ENCODE measurements around the gene PLEKHN1.
"Not testable (repeated sequence)": the region's sequence is repeated elsewhere in the genome, so short reads cannot be mapped to it uniquely, and the experiment has no call there.

Gene PLEKHN1

GRCh38 chr1:973459-974292 lies 7.4 kb downstream of the PLEKHN1 start:
- in situ Hi-C loops (cut with MboI; ENCODE audit: low sequenced_read_pairs) = no loop called here

- in situ Hi-C loops (cut with MboI; ENCODE audit: low sequenced_read_pairs) = no loop called here
Measured at GRCh38 chr1:974293-974640, 8.0 kb downstream of the PLEKHN1 start.

- in situ Hi-C loops (cut with MboI; ENCODE audit: low sequenced_read_pairs) = no loop called here
Measured at GRCh38 chr1:974687-975328, 8.5 kb downstream of the PLEKHN1 start.

- in situ Hi-C loops (cut with MboI; ENCODE audit: low sequenced_read_pairs) = no loop called here
Measured at GRCh38 chr1:975365-975764, 9.1 kb downstream of the PLEKHN1 start.

- in situ Hi-C loops (cut with MboI; ENCODE audit: low sequenced_read_pairs) = no loop called here
Measured at GRCh38 chr1:975896-976683, 9.8 kb downstream of the PLEKHN1 start.

- in situ Hi-C loops (cut with MboI; ENCODE audit: low sequenced_read_pairs) = not testable (repeated sequence)
Measured at GRCh38 chr1:976791-977190, 10.5 kb downstream of the PLEKHN1 start.

- in situ Hi-C loops (cut with MboI; ENCODE audit: low sequenced_read_pairs) = no loop called here
Measured at GRCh38 chr1:978069-978834, 12.0 kb downstream of the PLEKHN1 start.

- in situ Hi-C loops (cut with MboI; ENCODE audit: low sequenced_read_pairs) = no loop called here
Measured at GRCh38 chr1:978835-979743, 12.8 kb downstream of the PLEKHN1 start.

GRCh38 chr1:979744-980072 lies 13.4 kb downstream of the PLEKHN1 start:
- in situ Hi-C loops (cut with MboI; ENCODE audit: low sequenced_read_pairs) = no loop called here

- in situ Hi-C loops (cut with MboI; ENCODE audit: low sequenced_read_pairs) = no loop called here
Measured at GRCh38 chr1:980137-980571, 13.9 kb downstream of the PLEKHN1 start.

- in situ Hi-C loops (cut with MboI; ENCODE audit: low sequenced_read_pairs) = no loop called here
Measured at GRCh38 chr1:980602-981395, 14.5 kb downstream of the PLEKHN1 start.

GRCh38 chr1:981491-981954 lies 15.2 kb downstream of the PLEKHN1 start:
- in situ Hi-C loops (cut with MboI; ENCODE audit: low sequenced_read_pairs) = no loop called here

- in situ Hi-C loops (cut with MboI; ENCODE audit: low sequenced_read_pairs) = no loop called here
Measured at GRCh38 chr1:981955-982558, 15.8 kb downstream of the PLEKHN1 start, which contains the start of gene PERM1. PERM1 (minus strand) TSS chr1:982093; CDS start chr1:981029, 1,064 bp downstream.

- in situ Hi-C loops (cut with MboI; ENCODE audit: low sequenced_read_pairs) = no loop called here
Measured at GRCh38 chr1:982765-983436, 16.6 kb downstream of the PLEKHN1 start.

GRCh38 chr1:983798-984475 lies 17.7 kb downstream of the PLEKHN1 start:
- in situ Hi-C loops (cut with MboI; ENCODE audit: low sequenced_read_pairs) = no loop called here

GRCh38 chr1:984476-984814 lies 18.2 kb downstream of the PLEKHN1 start:
- in situ Hi-C loops (cut with MboI; ENCODE audit: low sequenced_read_pairs) = no loop called here

- in situ Hi-C loops (cut with MboI; ENCODE audit: low sequenced_read_pairs) = no loop called here
Measured at GRCh38 chr1:985126-985525, 18.8 kb downstream of the PLEKHN1 start.

GRCh38 chr1:988061-988460 lies 21.8 kb downstream of the PLEKHN1 start:
- in situ Hi-C loops (cut with MboI; ENCODE audit: low sequenced_read_pairs) = not testable (repeated sequence)
